ENCODE data around the gene PHYHIPL.
A peak's percentile ranks its signal among the peaks of the same experiment; 100 is the strongest.
"Not testable (repeated sequence)": the region's sequence is repeated elsewhere in the genome, so short reads cannot be mapped to it uniquely, and the experiment has no call there.

Gene PHYHIPL

GRCh38 chr10:59206204-59206720, 29.8 kb downstream of the PHYHIPL start:
- Histone ChIP-seq H3K36me3 (ENCODE audit: control insufficient read depth, insufficient read depth, low read length, severe bottlenecking) (no peaks in the 10 kb centered on the region), H3K4me1 (ENCODE audit: control insufficient read depth, insufficient read depth, low read length) (no peaks in the 10 kb centered on the region), H3K4me3 (ENCODE audit: low read length) (no peak overlapping the region), H3K9ac (ENCODE audit: low read length) (no peak overlapping the region), H3K9me3 (ENCODE audit: control insufficient read depth, low read length) (no peaks in the 10 kb centered on the region), H3K27me3 (replicated peaks; ENCODE audit: control insufficient read depth, insufficient read depth, low read length) (no peaks in the 10 kb centered on the region)
- no peak for DNase-seq (ENCODE audit: low read depth)

GRCh38 chr10:59212301-59212798, 35.9 kb downstream of the PHYHIPL start:
- H3K9me3 ChIP-seq (ENCODE audit: control insufficient read depth, low read length), result no peaks in the 10 kb centered on the region
- no peak for DNase-seq (ENCODE audit: low read depth)
- H3K4me3 ChIP-seq (ENCODE audit: low read length), result no peak overlapping the region
- no peaks in the 10 kb centered on the region for H3K36me3 ChIP-seq (ENCODE audit: control insufficient read depth, insufficient read depth, low read length, severe bottlenecking)
- H3K4me1 ChIP-seq (ENCODE audit: control insufficient read depth, insufficient read depth, low read length), result no peaks in the 10 kb centered on the region
- no peak overlapping the region for H3K9ac ChIP-seq (ENCODE audit: low read length)
- H3K27me3 ChIP-seq (replicated peaks; ENCODE audit: control insufficient read depth, insufficient read depth, low read length), result no peaks in the 10 kb centered on the region

GRCh38 chr10:59214160-59214559, 37.7 kb downstream of the PHYHIPL start:
- H3K4me3 ChIP-seq (ENCODE audit: low read length), result no peak overlapping the region
- DNase-seq (ENCODE audit: low read depth), result no peak
- H3K36me3 ChIP-seq (ENCODE audit: control insufficient read depth, insufficient read depth, low read length, severe bottlenecking), result no peaks in the 10 kb centered on the region
- H3K27me3 ChIP-seq (replicated peaks; ENCODE audit: control insufficient read depth, insufficient read depth, low read length), result no peaks in the 10 kb centered on the region
- no peaks in the 10 kb centered on the region for H3K9me3 ChIP-seq (ENCODE audit: control insufficient read depth, low read length)
- no peaks in the 10 kb centered on the region for H3K4me1 ChIP-seq (ENCODE audit: control insufficient read depth, insufficient read depth, low read length)
- H3K9ac ChIP-seq (ENCODE audit: low read length), result no peak overlapping the region

- DNase-seq (ENCODE audit: low read depth), result no peak
- Histone ChIP-seq H3K36me3 (ENCODE audit: control insufficient read depth, insufficient read depth, low read length, severe bottlenecking) (no peaks in the 10 kb centered on the region), H3K4me3 (ENCODE audit: low read length) (no peak overlapping the region), H3K9ac (ENCODE audit: low read length) (no peak overlapping the region), H3K4me1 (ENCODE audit: control insufficient read depth, insufficient read depth, low read length) (no peaks in the 10 kb centered on the region), H3K27me3 (replicated peaks; ENCODE audit: control insufficient read depth, insufficient read depth, low read length) (no peaks in the 10 kb centered on the region), H3K9me3 (ENCODE audit: control insufficient read depth, low read length) (no peaks in the 10 kb centered on the region)
These were observed 39.9 kb downstream of the PHYHIPL start for GRCh38 chr10:59216178-59216869.

- H3K27me3 ChIP-seq (replicated peaks; ENCODE audit: control insufficient read depth, insufficient read depth, low read length), result no peaks in the 10 kb centered on the region
- H3K9ac ChIP-seq (ENCODE audit: low read length), result no peak overlapping the region
- peak; percentile 10 for DNase-seq (ENCODE audit: low read depth)
- H3K9me3 ChIP-seq (ENCODE audit: control insufficient read depth, low read length), result no peaks in the 10 kb centered on the region
- H3K4me3 ChIP-seq (ENCODE audit: low read length), result no peak overlapping the region
- no peaks in the 10 kb centered on the region for H3K36me3 ChIP-seq (ENCODE audit: control insufficient read depth, insufficient read depth, low read length, severe bottlenecking)
- no peaks in the 10 kb centered on the region for H3K4me1 ChIP-seq (ENCODE audit: control insufficient read depth, insufficient read depth, low read length)
These were observed 46.3 kb downstream of the PHYHIPL start for GRCh38 chr10:59222788-59223187.

GRCh38 chr10:59223597-59223996, 47.2 kb downstream of the PHYHIPL start:
- H3K9me3 ChIP-seq (ENCODE audit: control insufficient read depth, low read length); H3K4me3 ChIP-seq (ENCODE audit: low read length); H3K9ac ChIP-seq (ENCODE audit: low read length); H3K4me1 ChIP-seq (ENCODE audit: control insufficient read depth, insufficient read depth, low read length); H3K36me3 ChIP-seq (ENCODE audit: control insufficient read depth, insufficient read depth, low read length, severe bottlenecking); H3K27me3 ChIP-seq (replicated peaks; ENCODE audit: control insufficient read depth, insufficient read depth, low read length); DNase-seq (ENCODE audit: low read depth): not testable (repeated sequence)

- Histone ChIP-seq H3K9ac (ENCODE audit: low read length) (no peak overlapping the region), H3K27me3 (replicated peaks; ENCODE audit: control insufficient read depth, insufficient read depth, low read length) (no peaks in the 10 kb centered on the region), H3K9me3 (ENCODE audit: control insufficient read depth, low read length) (no peaks in the 10 kb centered on the region), H3K4me3 (ENCODE audit: low read length) (no peak overlapping the region), H3K36me3 (ENCODE audit: control insufficient read depth, insufficient read depth, low read length, severe bottlenecking) (no peaks in the 10 kb centered on the region), H3K4me1 (ENCODE audit: control insufficient read depth, insufficient read depth, low read length) (no peaks in the 10 kb centered on the region)
- DNase-seq (ENCODE audit: low read depth), result no peak
These were observed 48.8 kb downstream of the PHYHIPL start for GRCh38 chr10:59225211-59225610.

- H3K36me3 ChIP-seq (ENCODE audit: control insufficient read depth, insufficient read depth, low read length, severe bottlenecking), result no peaks in the 10 kb centered on the region
- H3K4me3 ChIP-seq (ENCODE audit: low read length), result no peak overlapping the region
- H3K27me3 ChIP-seq (replicated peaks; ENCODE audit: control insufficient read depth, insufficient read depth, low read length), result no peaks in the 10 kb centered on the region
- H3K4me1 ChIP-seq (ENCODE audit: control insufficient read depth, insufficient read depth, low read length), result no peaks in the 10 kb centered on the region
- no peak overlapping the region for H3K9ac ChIP-seq (ENCODE audit: low read length)
- H3K9me3 ChIP-seq (ENCODE audit: control insufficient read depth, low read length), result no peaks in the 10 kb centered on the region
- DNase-seq (ENCODE audit: low read depth), result no peak
These were observed 50.8 kb downstream of the PHYHIPL start for GRCh38 chr10:59227136-59227673.

GRCh38 chr10:59229441-59229840, 53.0 kb downstream of the PHYHIPL start:
- no peak for DNase-seq (ENCODE audit: low read depth)
- no peaks in the 10 kb centered on the region for H3K36me3 ChIP-seq (ENCODE audit: control insufficient read depth, insufficient read depth, low read length, severe bottlenecking)
- no peak overlapping the region for H3K4me3 ChIP-seq (ENCODE audit: low read length)
- H3K4me1 ChIP-seq (ENCODE audit: control insufficient read depth, insufficient read depth, low read length), result no peaks in the 10 kb centered on the region
- no peaks in the 10 kb centered on the region for H3K9me3 ChIP-seq (ENCODE audit: control insufficient read depth, low read length)
- H3K27me3 ChIP-seq (replicated peaks; ENCODE audit: control insufficient read depth, insufficient read depth, low read length), result no peaks in the 10 kb centered on the region
- H3K9ac ChIP-seq (ENCODE audit: low read length), result no peak overlapping the region

GRCh38 chr10:59234194-59234593, 57.8 kb downstream of the PHYHIPL start:
- H3K4me1 ChIP-seq (ENCODE audit: control insufficient read depth, insufficient read depth, low read length), result no peaks in the 10 kb centered on the region
- H3K9me3 ChIP-seq (ENCODE audit: control insufficient read depth, low read length), result no peaks in the 10 kb centered on the region
- H3K9ac ChIP-seq (ENCODE audit: low read length), result no peak overlapping the region
- H3K36me3 ChIP-seq (ENCODE audit: control insufficient read depth, insufficient read depth, low read length, severe bottlenecking), result no peaks in the 10 kb centered on the region
- no peak overlapping the region for H3K4me3 ChIP-seq (ENCODE audit: low read length)
- DNase-seq (ENCODE audit: low read depth), result no peak
- H3K27me3 ChIP-seq (replicated peaks; ENCODE audit: control insufficient read depth, insufficient read depth, low read length), result no peaks in the 10 kb centered on the region

- no peak overlapping the region for H3K4me3 ChIP-seq (ENCODE audit: low read length)
- no peak overlapping the region for H3K9ac ChIP-seq (ENCODE audit: low read length)
- H3K36me3 ChIP-seq (ENCODE audit: control insufficient read depth, insufficient read depth, low read length, severe bottlenecking), result no peaks in the 10 kb centered on the region
- no peaks in the 10 kb centered on the region for H3K9me3 ChIP-seq (ENCODE audit: control insufficient read depth, low read length)
- H3K27me3 ChIP-seq (replicated peaks; ENCODE audit: control insufficient read depth, insufficient read depth, low read length), result no peaks in the 10 kb centered on the region
- H3K4me1 ChIP-seq (ENCODE audit: control insufficient read depth, insufficient read depth, low read length), result no peaks in the 10 kb centered on the region
- peak; percentile 63 for DNase-seq (ENCODE audit: low read depth)
These were observed 58.5 kb downstream of the PHYHIPL start for GRCh38 chr10:59234816-59235429.

All from adipocyte (in vitro differentiated cells).